Parathyroid adenoma (tissue), 2 donors: Measurements from ENCODE around the gene ARHGAP42.
"Not testable (repeated sequence)": the region's sequence is repeated elsewhere in the genome, so short reads cannot be mapped to it uniquely, and the experiment has no call there.

Experiments
- H2AFZ ChIP-seq: fragments of 300-600 bp; sonication (generic); one replicate; pipeline ENCODE4 v1.7.0; 2017; ENCODE audit warnings: antibody characterized with exemption, mild to moderate bottlenecking
- H3K27ac ChIP-seq: fragments of 300-600 bp; sonication (generic); one replicate; pipeline ENCODE4 v1.7.0; 2017
- H3K27me3 ChIP-seq: fragments of 300-600 bp; sonication (generic); one replicate; pipeline ENCODE4 v1.7.0; 2017; ENCODE audit warnings: low read length; ENCODE audit not compliant: control insufficient read depth, insufficient read depth
- H3K36me3 ChIP-seq: fragments of 300-600 bp; sonication (generic); one replicate; pipeline ENCODE4 v1.7.0; 2017; ENCODE audit warnings: low read length; ENCODE audit not compliant: control insufficient read depth, insufficient read depth
- H3K4me1 ChIP-seq: fragments of 300-600 bp; sonication (generic); one replicate; pipeline ENCODE4 v1.7.0; 2017; ENCODE audit warnings: control low read depth
- H3K4me2 ChIP-seq: fragments of 300-600 bp; sonication (generic); one replicate; pipeline ENCODE4 v1.7.0; 2017; ENCODE audit warnings: low read length
- H3K4me3 ChIP-seq: fragments of 300-600 bp; sonication (generic); one replicate; pipeline ENCODE4 v1.7.0; 2017; ENCODE audit warnings: low read depth, low read length
- H3K79me2 ChIP-seq: fragments of 300-600 bp; sonication (generic); one replicate; pipeline ENCODE4 v1.7.0; 2017; ENCODE audit warnings: control low read depth
- H3K9ac ChIP-seq: fragments of 300-600 bp; sonication (generic); one replicate; pipeline ENCODE4 v1.7.0; 2017; ENCODE audit warnings: mild to moderate bottlenecking
- H3K9me3 ChIP-seq: fragments of 300-600 bp; sonication (generic); one replicate; pipeline ENCODE4 v1.7.0; 2017; ENCODE audit warnings: low read length; ENCODE audit not compliant: control insufficient read depth
- CTCF ChIP-seq: fragments of 300-600 bp; sonication (generic); IDR thresholded peaks from one replicate; pipeline ENCODE4 v1.7.0; 2017; ENCODE audit warnings: antibody characterized with exemption, mild to moderate bottlenecking
- donor health status: primary hyperparathyroidism.

The ARHGAP42 gene

DNA sequence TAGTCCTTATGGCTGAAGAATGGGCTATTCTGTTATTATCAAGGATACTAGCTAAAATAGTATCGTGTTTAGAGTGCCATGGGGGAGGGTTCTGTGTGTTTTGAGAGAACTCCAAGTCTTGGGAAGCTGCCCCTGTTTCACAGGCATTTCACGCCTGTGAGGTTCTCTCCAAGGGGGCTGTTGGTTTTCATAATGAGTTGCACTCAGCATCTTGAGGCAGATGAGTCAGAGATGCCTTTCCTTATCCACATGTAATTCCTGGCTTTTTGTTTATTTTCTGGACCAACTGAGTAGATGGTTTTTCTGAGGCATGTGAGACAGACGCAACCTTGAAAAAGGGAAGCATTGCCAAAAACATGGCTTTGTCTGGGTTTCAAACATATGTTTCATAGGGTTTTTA is 203.7 kb downstream of the ARHGAP42 start:
- Histone ChIP-seq H3K9me3 (no peaks in the 10 kb centered on the region), H3K4me1 (no peaks in the 10 kb centered on the region), H3K36me3 (no peaks in the 10 kb centered on the region), H2AFZ (no peak overlapping the region), H3K27ac (no peak overlapping the region), H3K9ac (no peak overlapping the region), H3K4me2 (no peak overlapping the region), H3K79me2 (no peaks in the 10 kb centered on the region), H3K4me3 (no peak overlapping the region), H3K27me3 (no peaks in the 10 kb centered on the region)
- no peak for TF ChIP-seq CTCF

DNA sequence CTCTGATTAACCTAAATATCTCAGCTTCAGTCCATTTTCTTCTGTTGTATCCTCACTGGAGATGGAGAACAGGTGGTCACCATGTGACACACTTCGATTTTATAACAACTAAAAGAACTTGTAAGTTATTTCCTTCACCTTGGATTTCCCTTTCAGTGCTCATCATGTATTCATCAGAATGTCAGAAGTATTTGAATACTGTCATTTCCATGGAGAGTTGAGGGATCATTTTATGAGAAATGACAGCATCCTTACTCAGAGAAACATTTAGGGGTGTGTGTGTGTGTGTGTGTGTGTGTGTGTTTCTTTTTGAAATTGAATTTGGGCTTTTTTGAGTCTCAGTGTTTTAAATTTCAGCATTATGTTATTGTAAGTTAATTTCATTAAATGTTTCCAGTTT is 205.8 kb downstream of the ARHGAP42 start:
- H3K27ac ChIP-seq: no peak overlapping the region

DNA sequence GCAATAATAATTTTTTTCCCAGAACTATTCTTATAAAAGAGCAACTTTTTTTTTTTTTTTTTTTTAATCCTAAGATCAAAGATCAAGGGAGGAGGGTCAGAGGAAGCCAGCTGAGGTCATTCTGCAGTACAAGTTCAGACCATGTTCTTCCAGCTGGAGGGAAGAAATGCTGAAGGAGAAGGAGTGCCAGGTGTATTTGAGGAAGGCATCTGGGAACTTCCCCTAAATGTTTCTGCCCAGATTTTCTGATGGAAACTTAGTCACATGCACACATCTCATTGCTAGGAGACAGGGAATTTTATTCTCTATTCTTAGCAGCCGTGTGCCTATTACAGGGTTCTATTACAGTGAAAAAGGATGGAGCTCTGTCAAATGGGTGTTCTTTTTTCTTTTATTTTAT is 208.4 kb downstream of the ARHGAP42 start:
- Histone ChIP-seq H3K79me2 (no peaks in the 10 kb centered on the region), H3K4me3 (no peak overlapping the region), H3K9me3 (no peaks in the 10 kb centered on the region), H3K27ac (no peak overlapping the region), H3K4me2 (no peak overlapping the region), H3K36me3 (no peaks in the 10 kb centered on the region), H3K9ac (no peak overlapping the region), H3K4me1 (no peaks in the 10 kb centered on the region), H3K27me3 (no peaks in the 10 kb centered on the region), H2AFZ (no peak overlapping the region)
- no peak for TF ChIP-seq CTCF

More for the DNA sequence above, 205.8 kb downstream of the ARHGAP42 start:
- Histone ChIP-seq H3K4me2 (no peak overlapping the region), H3K36me3 (no peaks in the 10 kb centered on the region), H3K27me3 (no peaks in the 10 kb centered on the region), H3K4me1 (no peaks in the 10 kb centered on the region), H3K9me3 (no peaks in the 10 kb centered on the region), H3K79me2 (no peaks in the 10 kb centered on the region), H2AFZ (no peak overlapping the region), H3K9ac (no peak overlapping the region), H3K4me3 (no peak overlapping the region)
- no peak for TF ChIP-seq CTCF

- H3K36me3 ChIP-seq, H3K4me1 ChIP-seq, H3K79me2 ChIP-seq, H3K4me3 ChIP-seq, H3K27me3 ChIP-seq, H3K4me2 ChIP-seq, H3K9me3 ChIP-seq, H3K27ac ChIP-seq, H2AFZ ChIP-seq, H3K9ac ChIP-seq: not testable (repeated sequence)
Measured at GRCh38 chr11:100895976-100896375, 208.9 kb downstream of the ARHGAP42 start.

- H3K9ac ChIP-seq, H3K4me2 ChIP-seq, H3K9me3 ChIP-seq, H3K36me3 ChIP-seq, H2AFZ ChIP-seq, H3K79me2 ChIP-seq, H3K4me1 ChIP-seq, H3K4me3 ChIP-seq, H3K27me3 ChIP-seq, H3K27ac ChIP-seq: not testable (repeated sequence)
Measured at GRCh38 chr11:100901471-100901870, 214.4 kb downstream of the ARHGAP42 start.

GRCh38 chr11:100902454-100903141 is 215.5 kb downstream of the ARHGAP42 start:
- Histone ChIP-seq H3K4me1 (no peaks in the 10 kb centered on the region), H2AFZ (no peak overlapping the region), H3K9me3 (no peaks in the 10 kb centered on the region), H3K4me3 (no peak overlapping the region), H3K79me2 (no peaks in the 10 kb centered on the region), H3K36me3 (no peaks in the 10 kb centered on the region), H3K9ac (no peak overlapping the region), H3K4me2 (no peak overlapping the region), H3K27ac (no peak overlapping the region), H3K27me3 (no peaks in the 10 kb centered on the region)
- no peak for TF ChIP-seq CTCF
